HEK293 (cell line): ENCODE measurements around the gene NID1.
"Not testable (repeated sequence)": the region's sequence is repeated elsewhere in the genome, so short reads cannot be mapped to it uniquely, and the experiment has no call there.

Experiments
- CTCF ChIA-PET: fragments of 350-600 bp; formaldehyde crosslinking; extraction: SDS; loops from one replicate; lab custom pipeline; 2021; ENCODE audit warnings: antibody characterized with exemption; lab: Yijun Ruan, JAX
- POLR2A ChIA-PET: fragments of 300-600 bp; formaldehyde crosslinking; extraction: SDS; loops from one replicate; lab custom pipeline; 2020; ENCODE audit warnings: antibody characterized with exemption, inconsistent platforms; lab: Yijun Ruan, JAX
- H3K27ac ChIP-seq: fragments of 200-500 bp; sonication (Bioruptor generic); 2 replicates; pipeline ENCODE4 v1.5.1; 2014; ENCODE audit warnings: low read depth, low read length, control low read depth, inconsistent platforms; ENCODE audit errors: extremely low read depth
- H3K36me3 ChIP-seq, 2 experiments: fragments of 200-500 bp in 1 of 2; sonication (Bioruptor generic) in 1 of 2; 1 replicate in 1 of 2; 2 replicates in 1 of 2; pipeline ENCODE4 v1.5.1; 2014 to 2017; ENCODE audit warnings: inconsistent platforms in 2 of 2, low read length in 2 of 2; ENCODE audit not compliant: control insufficient read depth in 2 of 2, insufficient read depth in 1 of 2
- H3K4me1 ChIP-seq: fragments of 200-500 bp; sonication (Bioruptor generic); 2 replicates; pipeline ENCODE4 v1.5.1; 2014; ENCODE audit warnings: mild to moderate bottlenecking, low read length, inconsistent platforms; ENCODE audit not compliant: control insufficient read depth, insufficient read depth
- H3K4me3 ChIP-seq: 2 replicates; pipeline ENCODE4 v1.5.1; 2011; ENCODE audit warnings: low read depth, mild to moderate bottlenecking, control low read depth, low read length, moderate library complexity
- H3K9me3 ChIP-seq: fragments of 200-500 bp; sonication (Bioruptor generic); 2 replicates; pipeline ENCODE4 v1.5.1; 2014; ENCODE audit warnings: low read depth, low read length, inconsistent platforms; ENCODE audit not compliant: control insufficient read depth, insufficient read depth
- AEBP2 ChIP-seq: fragments of 450-650 bp; formaldehyde crosslinking; IDR thresholded peaks from 2 replicates; pipeline ENCODE4 v1.5.1; 2016; ENCODE audit warnings: missing biosample characterization, missing genetic modification characterization, borderline replicate concordance
- ATF2 ChIP-seq: fragments of 450-650 bp; formaldehyde crosslinking; IDR thresholded peaks from 2 replicates; pipeline ENCODE4 v1.5.1; 2016; ENCODE audit warnings: missing biosample characterization, missing genetic modification characterization, low read depth
- KLF10 ChIP-seq: fragments of 450-650 bp; IDR thresholded peaks from 2 replicates; pipeline ENCODE4 v1.5.1; 2018; ENCODE audit warnings: missing biosample characterization, mild to moderate bottlenecking, missing genetic modification characterization
- SETDB1 ChIP-seq: IDR thresholded peaks from one replicate; pipeline ENCODE4 v1.6.1; 2017; ENCODE audit warnings: mild to moderate bottlenecking, low read length, moderate library complexity, mixed read lengths; ENCODE audit not compliant: insufficient read length
- TRIM28 ChIP-seq: IDR thresholded peaks from 2 replicates; pipeline ENCODE4 v1.6.1; 2011; ENCODE audit warnings: low read length, control low read depth, borderline replicate concordance
- ZBTB26 ChIP-seq: fragments of 450-650 bp; formaldehyde crosslinking; optimal IDR thresholded peaks from 2 replicates; pipeline ENCODE3; 2016; ENCODE audit warnings: missing biosample characterization, mild to moderate bottlenecking, missing genetic modification characterization
- ZFP37 ChIP-seq: fragments of 450-650 bp; formaldehyde crosslinking; IDR thresholded peaks from 2 replicates; pipeline ENCODE4 v1.5.1; 2016; ENCODE audit warnings: missing biosample characterization, missing genetic modification characterization
- ZFP69B ChIP-seq: fragments of 450-650 bp; formaldehyde crosslinking; IDR thresholded peaks from 2 replicates; pipeline ENCODE4 v1.5.1; 2016; ENCODE audit warnings: missing biosample characterization, missing genetic modification characterization
- ZNF112 ChIP-seq: fragments of 450-650 bp; formaldehyde crosslinking; IDR thresholded peaks from 2 replicates; pipeline ENCODE4 v1.5.0; 2017; ENCODE audit warnings: missing biosample characterization, missing genetic modification characterization
- ZNF157 ChIP-seq: fragments of 450-650 bp; formaldehyde crosslinking; IDR thresholded peaks from 2 replicates; pipeline ENCODE4 v1.5.1; 2016; ENCODE audit warnings: missing biosample characterization, missing genetic modification characterization
- ZNF169 ChIP-seq: fragments of 450-650 bp; formaldehyde crosslinking; IDR thresholded peaks from 2 replicates; pipeline ENCODE4 v1.5.1; 2016; ENCODE audit warnings: missing biosample characterization, missing genetic modification characterization
- ZNF174 ChIP-seq: fragments of 450-650 bp; formaldehyde crosslinking; IDR thresholded peaks from 2 replicates; pipeline ENCODE4 v1.5.0; 2017; ENCODE audit warnings: missing biosample characterization, mild to moderate bottlenecking, missing genetic modification characterization
- ZNF23 ChIP-seq: fragments of 450-650 bp; formaldehyde crosslinking; IDR thresholded peaks from 2 replicates; pipeline ENCODE4 v1.5.1; 2016; ENCODE audit warnings: missing biosample characterization, missing genetic modification characterization, borderline replicate concordance
- ZNF280D ChIP-seq: fragments of 450-650 bp; formaldehyde crosslinking; IDR thresholded peaks from 2 replicates; pipeline ENCODE4 v1.5.1; 2016; ENCODE audit warnings: missing biosample characterization, missing genetic modification characterization
- ZNF394 ChIP-seq: fragments of 450-650 bp; formaldehyde crosslinking; IDR thresholded peaks from 2 replicates; pipeline ENCODE4 v1.5.1; 2016; ENCODE audit warnings: missing biosample characterization, missing genetic modification characterization, mild to moderate bottlenecking, moderate library complexity, borderline replicate concordance
- ZNF404 ChIP-seq: fragments of 450-650 bp; formaldehyde crosslinking; IDR thresholded peaks from 2 replicates; pipeline ENCODE4 v1.5.1; 2017; ENCODE audit warnings: missing biosample characterization, missing genetic modification characterization
- ZNF423 ChIP-seq: fragments of 450-650 bp; formaldehyde crosslinking; IDR thresholded peaks from 2 replicates; pipeline ENCODE4 v1.5.1; 2016; ENCODE audit warnings: missing biosample characterization, missing genetic modification characterization
- ZNF571 ChIP-seq: fragments of 450-650 bp; formaldehyde crosslinking; IDR thresholded peaks from 2 replicates; pipeline ENCODE4 v1.5.0; 2017; ENCODE audit warnings: missing biosample characterization, missing genetic modification characterization
- ZNF707 ChIP-seq: fragments of 450-650 bp; formaldehyde crosslinking; IDR thresholded peaks from 2 replicates; pipeline ENCODE4 v1.5.1; 2016; ENCODE audit warnings: missing biosample characterization, missing genetic modification characterization
- ZNF837 ChIP-seq: fragments of 450-650 bp; formaldehyde crosslinking; IDR thresholded peaks from 2 replicates; pipeline ENCODE4 v1.5.1; 2016; ENCODE audit warnings: missing biosample characterization, missing genetic modification characterization

Gene NID1

GRCh38 chr1:236096660-236097482 is 32.0 kb upstream of the NID1 start:
- TF ChIP-seq TRIM28 (peak; percentile 88), ZNF280D (tag by site-specific recombination) (peak; percentile 28; the same call in 1 of the 2 replicates), SETDB1 (peak; percentile 98), ZFP37 (tag by site-specific recombination) (0 out of 2 replicates have a peak, but pooled peaks have one; percentile 29), ZNF169 (tag by site-specific recombination) (peak; percentile 76; the same call in 1 of the 2 replicates), ZBTB26 (tag by site-specific recombination) (peak; percentile 53), ZNF394 (tag by site-specific recombination) (0 out of 2 replicates have a peak, but pooled peaks have one; percentile 11)
- H3K4me3 ChIP-seq, POLR2A ChIA-PET, H3K4me1 ChIP-seq, H3K36me3 ChIP-seq, H3K9me3 ChIP-seq: not testable (repeated sequence)
- CTCF ChIA-PET: interaction anchor here (0.7 kb wide), 1 partner anchor 271 kb away, joined by 3 read pairs; no protein-coding TSS in a partner anchor
- H3K27ac ChIP-seq: peak overlapping the region; percentile 34

- Histone ChIP-seq H3K27ac (no peak overlapping the region), H3K9me3 (no peaks in the 10 kb centered on the region), H3K36me3 (no peaks in the 10 kb centered on the region), H3K4me1 (no peaks in the 10 kb centered on the region), H3K4me3 (no peak overlapping the region)
- POLR2A ChIA-PET: no interaction called here
- CTCF ChIA-PET: interaction anchor here (0.7 kb wide), 1 partner anchor 272 kb away, joined by 3 read pairs; no protein-coding TSS in a partner anchor
- TF ChIP-seq ATF2 (tag by site-specific recombination) (0 out of 2 replicates have a peak, but pooled peaks have one; percentile 15), AEBP2 (tag by site-specific recombination) (no peak)
Measured at GRCh38 chr1:236095705-236096520, 31.0 kb upstream of the NID1 start.

GRCh38 chr1:236092899-236093298 is 28.0 kb upstream of the NID1 start:
- no peak overlapping the region for H3K27ac ChIP-seq
- H3K4me1 ChIP-seq: peaks cover 4% of the 10 kb centered on the region; the same call in 1 of the 2 replicates
- no peaks in the 10 kb centered on the region for H3K9me3 ChIP-seq
- ChIA-PET POLR2A (no interaction called here), CTCF (interaction anchor here (0.8 kb wide), 1 partner anchor 14 kb away, joined by 6 read pairs; no protein-coding TSS in a partner anchor)
- H3K4me3 ChIP-seq: no peak overlapping the region
- no peaks in the 10 kb centered on the region for H3K36me3 ChIP-seq
- TF ChIP-seq ZNF423 (tag by site-specific recombination): no peak
- no peak for TF ChIP-seq ZFP69B (tag by site-specific recombination)
- no peak for TF ChIP-seq ZNF112 (tag by site-specific recombination)
- no peak for TF ChIP-seq ZNF571 (tag by site-specific recombination)
- no peak for TF ChIP-seq ZNF157 (tag by site-specific recombination)
- TF ChIP-seq ZNF404 (tag by site-specific recombination): no peak
- TF ChIP-seq ZNF169 (tag by site-specific recombination): no peak
- TF ChIP-seq ZNF174: no peak
- TF ChIP-seq ZNF837 (tag by site-specific recombination): no peak
- no peak for TF ChIP-seq ZNF23
- TF ChIP-seq ZNF707 (tag by site-specific recombination): no peak
- TF ChIP-seq KLF10 (tag by site-specific recombination): no peak
